Measurements from ENCODE around the gene RALGPS1.
A peak's percentile ranks its signal among the peaks of the same experiment; 100 is the strongest.

The RALGPS1 gene

DNA sequence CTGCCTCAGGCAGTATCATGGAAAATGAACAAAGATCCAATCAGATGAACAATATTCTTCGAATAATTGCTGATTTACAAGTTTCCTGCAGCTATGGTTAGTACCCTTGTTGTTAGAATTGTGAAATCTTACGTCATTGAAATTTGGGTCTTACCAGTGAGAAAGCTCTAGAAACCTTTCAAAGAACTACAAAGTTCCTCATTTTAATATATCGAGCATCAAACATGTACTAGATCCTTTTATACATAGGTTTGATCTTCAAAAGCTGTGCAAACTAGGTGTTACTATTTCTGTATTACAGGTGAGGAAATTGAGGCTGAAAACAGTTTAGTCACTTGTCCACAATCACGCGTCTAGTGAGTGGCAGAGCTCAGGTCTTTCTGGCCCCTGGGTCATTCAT, 251.5 kb downstream of the RALGPS1 start:
- H3K4me3 ChIP-seq (ENCODE audit: low read depth, low read length) = no peak overlapping the region
- H3K4me1 ChIP-seq (ENCODE audit: control insufficient read depth, insufficient read depth, low read length) = no peaks in the 10 kb centered on the region
- H3K36me3 ChIP-seq (ENCODE audit: control insufficient read depth in 2 of 2, insufficient read depth in 1 of 2, low read length in 2 of 2) = peaks cover 0 to 3% of the 10 kb centered on the region in 2 experiments; a peak in 1 of 3 replicates
- no peak for TF ChIP-seq PATZ1 (tag by site-specific recombination; IDR thresholded peaks at IDR 0.05)
- TF ChIP-seq, protein P1, sequence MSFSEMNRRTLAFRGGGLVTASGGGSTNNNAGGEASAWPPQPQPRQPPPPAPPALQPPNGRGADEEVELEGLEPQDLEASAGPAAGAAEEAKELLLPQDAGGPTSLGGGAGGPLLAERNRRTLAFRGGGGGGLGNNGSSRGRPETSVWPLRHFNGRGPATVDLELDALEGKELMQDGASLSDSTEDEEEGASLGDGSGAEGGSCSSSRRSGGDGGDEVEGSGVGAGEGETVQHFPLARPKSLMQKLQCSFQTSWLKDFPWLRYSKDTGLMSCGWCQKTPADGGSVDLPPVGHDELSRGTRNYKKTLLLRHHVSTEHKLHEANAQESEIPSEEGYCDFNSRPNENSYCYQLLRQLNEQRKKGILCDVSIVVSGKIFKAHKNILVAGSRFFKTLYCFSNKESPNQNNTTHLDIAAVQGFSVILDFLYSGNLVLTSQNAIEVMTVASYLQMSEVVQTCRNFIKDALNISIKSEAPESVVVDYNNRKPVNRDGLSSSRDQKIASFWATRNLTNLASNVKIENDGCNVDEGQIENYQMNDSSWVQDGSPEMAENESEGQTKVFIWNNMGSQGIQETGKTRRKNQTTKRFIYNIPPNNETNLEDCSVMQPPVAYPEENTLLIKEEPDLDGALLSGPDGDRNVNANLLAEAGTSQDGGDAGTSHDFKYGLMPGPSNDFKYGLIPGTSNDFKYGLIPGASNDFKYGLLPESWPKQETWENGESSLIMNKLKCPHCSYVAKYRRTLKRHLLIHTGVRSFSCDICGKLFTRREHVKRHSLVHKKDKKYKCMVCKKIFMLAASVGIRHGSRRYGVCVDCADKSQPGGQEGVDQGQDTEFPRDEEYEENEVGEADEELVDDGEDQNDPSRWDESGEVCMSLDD (tag by site-specific recombination; IDR thresholded peaks at IDR 0.05) = no peak
- ChIA-PET POLR2A (no interaction called here), CTCF (interaction anchor here (0.6 to 1.3 kb wide), 3 partner anchors 9 to 32 kb away, joined by 3 to 5 read pairs (median 3); no protein-coding TSS in a partner anchor)
- no peaks in the 10 kb centered on the region for H3K9me3 ChIP-seq (ENCODE audit: control insufficient read depth, insufficient read depth, low read depth, low read length)
- no peak overlapping the region for H3K27ac ChIP-seq (ENCODE audit: extremely low read depth, low read depth, low read length)

GRCh38 chr9:127166651-127167524, 252.3 kb downstream of the RALGPS1 start:
- ChIA-PET POLR2A (no interaction called here), CTCF (interaction anchor here (0.7 kb wide), 1 partner anchor 9 kb away, joined by 3 read pairs; no protein-coding TSS in a partner anchor)
- no peak overlapping the region for H3K4me3 ChIP-seq (ENCODE audit: low read depth, low read length)
- no peak overlapping the region for H3K27ac ChIP-seq (ENCODE audit: extremely low read depth, low read depth, low read length)
- H3K4me1 ChIP-seq (ENCODE audit: control insufficient read depth, insufficient read depth, low read length) = no peaks in the 10 kb centered on the region
- H3K36me3 ChIP-seq (ENCODE audit: control insufficient read depth in 2 of 2, insufficient read depth in 1 of 2, low read length in 2 of 2) = peaks cover 0 to 3% of the 10 kb centered on the region in 2 experiments; a peak in 1 of 3 replicates
- TF ChIP-seq ZNF777 (tag by site-specific recombination; IDR thresholded peaks at IDR 0.05; ENCODE audit: borderline replicate concordance) (no peak), ZBTB26 (tag by site-specific recombination; optimal IDR thresholded peaks at IDR 0.05) (no peak), KLF1 (tag by site-specific recombination; IDR thresholded peaks at IDR 0.05) (peak; percentile 76), ZNF629 (tag by site-specific recombination; IDR thresholded peaks at IDR 0.05) (no peak)
- no peaks in the 10 kb centered on the region for H3K9me3 ChIP-seq (ENCODE audit: control insufficient read depth, insufficient read depth, low read depth, low read length)

- no peak overlapping the region for H3K4me3 ChIP-seq (ENCODE audit: low read depth, low read length)
- H3K9me3 ChIP-seq (ENCODE audit: control insufficient read depth, insufficient read depth, low read depth, low read length) = no peaks in the 10 kb centered on the region
- no peaks in the 10 kb centered on the region for H3K4me1 ChIP-seq (ENCODE audit: control insufficient read depth, insufficient read depth, low read length)
- ChIA-PET CTCF (no interaction called here), POLR2A (interaction anchor here (0.6 kb wide), 1 partner anchor 253 kb away, joined by 5 read pairs; the partner anchor contains the start of gene RALGPS1)
- H3K27ac ChIP-seq (ENCODE audit: extremely low read depth, low read depth, low read length) = no peak overlapping the region
- peaks cover 0 to 3% of the 10 kb centered on the region in 2 experiments; a peak in 1 of 3 replicates for H3K36me3 ChIP-seq (ENCODE audit: control insufficient read depth in 2 of 2, insufficient read depth in 1 of 2, low read length in 2 of 2)
- TF ChIP-seq EGR2 (tag by site-specific recombination; IDR thresholded peaks at IDR 0.05; ENCODE audit: low read depth) (no peak), ZNF610 (tag by site-specific recombination; IDR thresholded peaks at IDR 0.05; ENCODE audit: borderline replicate concordance) (no peak), ZBTB44 (tag by site-specific recombination; IDR thresholded peaks at IDR 0.05) (no peak), ZNF654 (tag by site-specific recombination; IDR thresholded peaks at IDR 0.05; ENCODE audit: low read depth) (no peak), ZNF585B (tag by site-specific recombination; IDR thresholded peaks at IDR 0.05) (no peak), ZBTB26 (tag by site-specific recombination; optimal IDR thresholded peaks at IDR 0.05) (no peak)
- TF ChIP-seq, protein P2, sequence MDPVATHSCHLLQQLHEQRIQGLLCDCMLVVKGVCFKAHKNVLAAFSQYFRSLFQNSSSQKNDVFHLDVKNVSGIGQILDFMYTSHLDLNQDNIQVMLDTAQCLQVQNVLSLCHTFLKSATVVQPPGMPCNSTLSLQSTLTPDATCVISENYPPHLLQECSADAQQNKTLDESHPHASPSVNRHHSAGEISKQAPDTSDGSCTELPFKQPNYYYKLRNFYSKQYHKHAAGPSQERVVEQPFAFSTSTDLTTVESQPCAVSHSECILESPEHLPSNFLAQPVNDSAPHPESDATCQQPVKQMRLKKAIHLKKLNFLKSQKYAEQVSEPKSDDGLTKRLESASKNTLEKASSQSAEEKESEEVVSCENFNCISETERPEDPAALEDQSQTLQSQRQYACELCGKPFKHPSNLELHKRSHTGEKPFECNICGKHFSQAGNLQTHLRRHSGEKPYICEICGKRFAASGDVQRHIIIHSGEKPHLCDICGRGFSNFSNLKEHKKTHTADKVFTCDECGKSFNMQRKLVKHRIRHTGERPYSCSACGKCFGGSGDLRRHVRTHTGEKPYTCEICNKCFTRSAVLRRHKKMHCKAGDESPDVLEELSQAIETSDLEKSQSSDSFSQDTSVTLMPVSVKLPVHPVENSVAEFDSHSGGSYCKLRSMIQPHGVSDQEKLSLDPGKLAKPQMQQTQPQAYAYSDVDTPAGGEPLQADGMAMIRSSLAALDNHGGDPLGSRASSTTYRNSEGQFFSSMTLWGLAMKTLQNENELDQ (tag by site-specific recombination; IDR thresholded peaks at IDR 0.05; ENCODE audit: low read depth) = no peak
Measured at GRCh38 chr9:127167560-127168326, 253.2 kb downstream of the RALGPS1 start.
